SIG-M5 treated with dmso at 0.1 percent for 504 hours (cell line): Measurements from ENCODE around the gene RHOH.

ENCODE experiments used
- DNase-seq: peaks from one replicate; lab custom pipeline; 2025; ENCODE audit not compliant: unreplicated experiment; lab: John Stamatoyannopoulos, UW

Gene RHOH

DNA sequence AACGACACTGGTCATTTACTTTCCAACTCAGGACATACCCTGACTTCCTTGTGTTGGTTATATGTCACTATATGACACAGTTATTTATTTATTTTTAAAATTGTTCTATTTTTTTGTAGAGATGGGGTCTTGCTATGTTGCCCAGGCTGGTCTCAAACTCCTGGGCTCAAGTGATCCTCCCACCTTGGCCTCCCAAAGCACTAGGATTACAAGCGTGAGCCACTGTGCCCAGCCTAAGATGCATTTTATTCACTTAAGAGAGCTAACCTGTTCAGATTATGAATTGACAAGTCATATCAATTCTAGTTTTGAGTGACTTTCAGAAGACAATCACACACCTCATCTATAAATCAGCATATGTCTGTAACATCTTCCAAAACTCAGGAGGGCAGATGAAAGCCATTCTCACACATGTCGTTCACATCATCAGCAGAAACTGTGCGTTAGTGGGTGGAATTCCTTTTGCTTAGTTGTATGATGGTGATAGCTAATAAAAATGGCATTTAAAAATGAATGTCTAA is 9.4 kb upstream of the RHOH start:
- DNase-seq, result no peak

DNA sequence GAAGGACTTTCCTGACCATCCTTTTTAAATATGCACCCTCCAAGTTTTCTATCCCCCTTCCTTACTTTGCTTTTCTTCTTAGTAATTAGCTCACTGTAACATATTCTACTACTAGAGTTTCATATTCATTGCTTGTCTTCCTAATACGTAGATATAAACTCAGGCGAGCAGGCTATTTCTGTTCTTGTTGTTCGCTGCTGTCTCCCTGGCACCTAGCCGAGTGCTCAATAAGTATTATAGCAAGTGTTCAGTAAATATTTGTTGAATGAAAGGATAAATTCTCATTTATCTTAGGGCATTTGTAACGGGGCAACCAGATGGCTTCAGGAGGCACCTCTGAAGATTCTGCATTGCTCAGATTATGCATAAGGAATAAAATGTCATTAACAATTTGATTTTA is 6.8 kb upstream of the RHOH start:
- no peak for DNase-seq

DNA sequence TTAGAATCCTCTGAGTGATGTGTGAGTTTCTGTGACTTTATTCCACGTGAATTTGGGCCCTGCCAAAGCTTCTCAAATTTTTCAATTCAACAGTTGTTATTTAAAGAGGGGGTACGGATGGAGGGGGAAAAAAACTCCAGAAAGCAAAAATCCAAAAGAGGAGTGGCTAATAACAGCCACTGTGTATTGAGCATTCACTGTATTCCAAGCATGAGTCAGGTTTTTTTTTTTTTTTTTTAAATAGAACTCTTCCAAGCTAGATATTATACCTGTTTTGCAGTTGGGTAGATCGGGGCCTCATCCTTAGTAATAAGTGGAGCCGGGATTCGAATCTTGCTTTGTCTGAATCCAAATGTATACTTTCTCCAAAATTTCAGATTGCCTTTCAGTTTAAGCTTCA is 6.4 kb upstream of the RHOH start:
- DNase-seq, result no peak

DNA sequence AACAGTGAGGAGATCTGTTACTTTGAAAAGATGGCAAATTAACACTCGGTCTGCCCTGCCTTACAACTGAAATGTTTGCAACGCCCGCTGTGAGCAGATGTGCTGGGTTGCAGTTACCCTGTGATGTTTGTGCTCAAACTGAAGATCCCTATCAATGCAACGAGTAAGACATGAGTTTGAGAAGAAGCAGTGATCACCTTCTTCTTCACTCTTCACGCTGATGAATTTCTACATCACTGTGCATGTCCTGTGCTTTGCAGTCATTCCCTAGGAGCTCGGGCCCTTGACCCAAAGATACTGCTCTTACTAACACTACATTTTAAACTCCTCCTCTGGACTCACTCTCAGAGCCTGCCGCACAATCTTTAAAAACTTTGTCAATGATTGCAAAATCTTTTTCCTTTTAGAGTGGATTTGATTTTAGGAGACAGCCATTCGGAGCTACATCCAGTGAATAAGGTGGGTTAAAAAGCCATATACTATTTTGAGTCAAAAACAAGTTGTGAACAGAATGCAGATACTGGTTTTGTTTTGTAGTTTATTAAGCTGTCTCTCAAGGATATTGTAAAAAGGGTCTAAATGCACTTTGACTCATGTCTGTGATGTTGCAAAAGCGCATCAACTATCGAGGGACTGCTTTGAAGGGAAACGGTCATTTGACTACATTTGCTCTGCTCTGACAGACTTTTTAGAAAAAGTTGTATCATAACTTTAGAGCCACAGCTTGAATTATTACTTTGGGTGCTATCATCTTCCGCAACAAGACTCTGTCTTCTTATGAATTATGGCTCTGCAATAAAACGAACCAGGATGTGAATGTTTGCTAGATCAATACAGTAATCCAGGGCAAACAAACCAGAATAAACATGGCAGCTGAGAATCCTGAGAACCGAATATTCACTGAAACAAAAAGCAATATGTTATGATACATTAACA is 5.7 kb upstream of the RHOH start:
- no peak for DNase-seq

DNA sequence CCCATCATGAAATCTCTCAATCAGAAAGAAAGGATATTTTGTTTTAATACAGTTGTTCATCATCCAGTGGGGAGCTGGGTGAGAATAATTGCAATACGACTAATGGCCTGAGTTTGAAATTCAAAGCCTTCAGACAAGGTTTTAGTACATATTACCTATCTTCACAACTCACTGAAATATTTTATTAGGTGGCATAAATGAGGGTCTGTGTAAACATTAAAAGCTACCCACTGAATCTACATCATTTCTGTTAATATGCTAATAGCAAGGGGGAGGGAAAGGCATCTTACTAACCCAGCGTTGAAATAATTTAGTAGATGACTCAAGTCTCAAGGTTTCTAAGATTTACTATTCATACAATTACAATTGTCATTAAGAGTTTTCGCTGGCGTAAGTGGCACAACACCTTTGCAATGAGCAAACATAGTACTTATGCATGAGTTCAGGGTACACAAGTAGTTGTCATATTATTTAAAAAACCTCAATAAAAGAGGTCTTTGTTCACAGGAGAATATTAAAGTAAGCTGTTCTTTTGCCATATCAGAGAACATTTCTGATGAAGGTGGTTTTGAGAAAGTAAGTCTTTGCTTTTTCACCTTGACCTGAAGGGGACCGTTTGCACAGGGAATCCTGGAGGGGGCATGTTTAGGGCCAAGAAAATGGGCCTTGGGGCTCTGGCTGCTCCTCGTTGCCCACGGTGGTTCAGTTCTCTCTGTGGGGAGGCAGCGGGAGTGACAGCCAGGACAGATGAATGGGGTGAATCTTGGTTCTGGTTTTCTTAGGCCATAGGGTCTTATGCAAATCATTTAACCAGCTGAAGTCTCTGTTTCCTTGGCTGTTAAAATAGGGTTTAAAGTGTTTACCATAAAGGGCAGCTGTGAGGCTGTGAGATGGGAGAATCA is 4.5 kb upstream of the RHOH start:
- DNase-seq, result no peak

DNA sequence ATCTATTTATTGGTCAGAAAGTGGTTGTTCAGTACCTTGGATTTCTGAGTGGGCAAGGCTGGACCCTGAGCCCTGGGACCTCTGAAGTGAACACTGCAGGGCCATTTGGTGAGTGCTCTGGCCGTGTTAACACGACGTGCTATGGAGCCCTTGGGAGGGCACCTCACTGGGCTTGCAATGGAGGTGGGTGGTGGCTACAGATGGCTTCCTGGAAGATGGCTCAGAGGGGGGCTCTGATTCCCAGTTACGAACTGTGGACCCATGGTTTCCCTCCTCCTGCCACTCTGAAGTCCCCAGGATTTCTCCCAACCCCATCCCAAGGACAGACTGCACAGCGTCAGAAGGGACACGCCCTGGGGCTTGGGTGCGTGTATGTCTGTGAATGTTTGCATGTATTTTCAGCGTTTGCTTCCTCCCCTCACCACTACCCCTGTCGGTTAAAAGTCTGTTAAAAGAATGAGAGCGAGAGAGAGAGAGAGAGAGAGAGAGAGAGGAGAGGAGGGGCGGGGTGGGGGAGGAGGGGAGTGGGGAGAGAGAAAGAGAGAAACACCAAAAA is 3.7 kb upstream of the RHOH start:
- DNase-seq, result no peak

DNA sequence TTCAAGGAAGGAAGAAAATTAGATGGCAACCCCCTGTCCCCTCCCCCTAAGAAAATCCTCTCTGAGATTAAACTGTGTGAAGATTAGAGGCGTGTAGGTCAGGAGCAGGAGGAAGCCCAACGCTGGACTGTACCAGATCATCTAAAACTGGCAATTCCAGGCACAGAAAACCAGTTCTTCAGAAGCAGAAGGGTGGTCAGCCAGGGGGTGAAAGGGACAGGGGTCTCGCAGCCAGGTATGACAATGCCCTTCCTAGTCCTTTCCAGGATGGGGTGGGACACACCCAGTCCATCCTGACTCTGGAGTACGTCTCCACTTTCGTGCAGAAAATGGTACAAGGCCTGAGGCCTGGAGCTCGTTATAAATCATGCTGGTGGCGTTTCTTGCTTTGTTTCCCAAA is 3.3 kb upstream of the RHOH start:
- DNase-seq, result no peak

DNA sequence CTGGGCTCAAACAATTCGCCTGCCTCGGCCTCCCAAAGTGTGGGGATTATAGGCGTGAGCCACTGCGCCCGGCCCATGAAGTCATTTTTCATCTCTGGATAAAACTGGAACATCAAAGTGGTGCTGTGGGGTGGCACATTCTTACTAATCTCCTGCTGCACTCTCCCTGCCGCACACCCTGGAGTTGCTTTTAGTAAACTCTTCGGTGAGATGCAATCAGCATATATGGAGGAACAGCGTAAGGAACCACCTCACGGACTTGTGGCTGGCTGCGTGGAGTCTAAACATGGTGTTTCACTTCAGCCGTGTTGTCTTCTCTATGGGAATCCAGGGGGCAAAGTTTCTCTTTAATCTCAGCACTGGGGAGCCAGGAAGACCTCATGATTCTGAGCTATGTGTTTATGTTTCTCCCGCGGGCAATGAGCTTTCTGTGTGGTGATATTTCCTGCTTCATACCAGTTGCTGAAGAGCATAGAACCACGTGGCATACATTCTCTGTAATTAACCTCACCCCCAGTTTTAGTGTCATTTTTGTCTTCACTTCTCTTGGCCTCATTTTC is 2.1 kb upstream of the RHOH start:
- no peak for DNase-seq

DNA sequence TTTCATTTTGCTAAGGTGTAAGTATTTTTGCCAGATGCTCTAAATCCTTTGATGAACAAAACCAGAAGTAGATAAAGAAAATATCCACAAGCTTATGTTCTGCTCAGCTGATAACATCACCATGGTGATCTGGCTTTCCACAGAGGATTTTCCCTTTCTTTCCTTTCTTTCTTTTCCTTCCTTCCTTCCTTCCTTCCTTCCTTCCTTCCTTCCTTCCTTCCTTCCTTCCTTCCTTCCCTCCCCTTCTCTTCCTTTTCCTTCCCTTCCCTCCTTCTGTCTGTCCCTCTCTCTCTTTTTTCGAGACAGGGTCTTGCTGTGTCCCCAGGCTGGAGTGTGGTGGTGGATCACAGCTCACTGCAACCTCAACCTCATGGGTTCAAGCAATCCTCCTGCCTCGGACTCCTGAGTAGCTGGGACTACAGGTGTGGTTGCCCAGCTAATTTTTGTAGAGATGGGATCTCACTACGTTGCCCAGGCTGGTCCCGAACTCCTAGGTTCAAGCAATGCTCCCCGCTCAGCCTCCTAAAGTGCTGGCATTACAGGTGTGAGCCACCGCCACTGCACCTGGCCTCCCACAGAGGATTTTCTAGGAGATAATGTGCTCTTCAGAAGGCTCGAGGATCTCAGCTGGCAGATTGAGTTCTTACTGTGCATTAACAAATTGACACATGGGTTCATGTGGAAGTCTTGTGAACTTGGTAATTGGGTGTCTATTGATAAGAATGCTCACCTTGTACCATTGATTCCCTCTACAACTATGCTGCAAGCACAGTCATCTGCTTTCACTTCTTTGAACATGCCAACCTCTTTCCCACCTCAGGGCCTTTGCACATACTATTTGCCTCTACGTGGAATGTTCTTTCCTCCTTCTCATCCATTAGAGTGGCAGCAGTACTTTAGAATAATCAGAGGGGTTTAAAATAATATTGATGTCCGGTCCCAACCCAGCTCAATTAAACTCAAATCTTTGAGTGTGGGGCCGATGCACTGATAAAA is 1.4 kb upstream of the RHOH start:
- no peak for DNase-seq

DNA sequence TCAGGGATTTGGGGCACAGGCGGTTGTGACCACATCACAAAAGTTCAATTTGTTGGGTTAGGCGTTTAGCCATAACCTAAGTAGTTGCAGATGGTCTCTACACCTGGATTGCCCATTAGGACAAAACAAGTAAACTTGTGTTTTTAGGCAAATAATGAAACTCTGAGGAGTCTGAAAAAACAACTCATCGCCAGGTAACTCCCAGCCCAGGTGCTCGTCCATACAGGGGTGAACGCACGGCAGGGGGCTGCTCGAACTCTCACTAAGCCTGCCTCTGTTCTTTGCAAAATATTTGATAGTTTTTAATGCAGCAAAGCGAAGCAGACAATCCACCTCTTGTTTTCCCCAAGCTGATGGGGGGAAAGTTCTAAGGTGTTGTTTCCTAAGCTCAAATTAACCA is 559 bp upstream of the RHOH start:
- no peak for DNase-seq

DNA sequence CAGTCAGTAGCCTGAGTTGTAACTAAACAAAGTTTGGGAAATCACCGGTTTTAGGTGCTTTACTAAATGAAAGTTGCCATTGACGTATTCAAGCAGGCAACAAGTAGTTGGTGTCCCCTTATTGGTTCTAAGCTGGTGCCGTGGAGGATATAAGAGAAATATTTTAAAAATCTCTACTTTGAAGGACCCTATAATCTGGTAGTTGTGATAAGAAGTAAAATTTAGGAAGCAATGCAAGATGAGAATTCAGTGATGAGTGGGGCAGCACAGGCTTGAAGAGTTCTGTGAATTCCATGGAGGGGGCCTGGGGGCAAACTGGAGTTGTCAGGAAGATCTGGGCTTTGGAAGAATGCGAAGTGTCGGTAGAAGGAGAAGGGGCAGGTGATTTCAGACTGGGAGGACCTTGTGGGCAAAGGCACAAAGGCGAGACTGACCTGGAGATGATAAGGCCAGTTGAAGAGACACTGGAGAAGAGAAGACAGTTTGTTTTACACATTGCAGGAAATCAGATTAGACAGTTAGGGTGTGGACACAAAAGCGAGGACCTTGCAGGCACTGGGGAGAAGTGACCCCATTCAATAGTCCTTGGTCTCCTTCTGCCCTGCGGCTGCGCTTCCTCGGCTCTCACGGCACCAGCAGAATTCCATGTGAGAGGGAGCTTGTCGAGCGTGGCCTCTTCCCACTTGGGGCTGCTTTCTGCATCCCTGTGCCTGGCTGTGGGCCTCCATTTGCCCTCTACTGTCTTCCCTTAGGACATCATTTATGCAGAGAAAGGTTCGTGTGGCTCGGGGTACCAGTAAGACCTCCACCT is 1.3 kb downstream of the RHOH start:
- no peak for DNase-seq

DNA sequence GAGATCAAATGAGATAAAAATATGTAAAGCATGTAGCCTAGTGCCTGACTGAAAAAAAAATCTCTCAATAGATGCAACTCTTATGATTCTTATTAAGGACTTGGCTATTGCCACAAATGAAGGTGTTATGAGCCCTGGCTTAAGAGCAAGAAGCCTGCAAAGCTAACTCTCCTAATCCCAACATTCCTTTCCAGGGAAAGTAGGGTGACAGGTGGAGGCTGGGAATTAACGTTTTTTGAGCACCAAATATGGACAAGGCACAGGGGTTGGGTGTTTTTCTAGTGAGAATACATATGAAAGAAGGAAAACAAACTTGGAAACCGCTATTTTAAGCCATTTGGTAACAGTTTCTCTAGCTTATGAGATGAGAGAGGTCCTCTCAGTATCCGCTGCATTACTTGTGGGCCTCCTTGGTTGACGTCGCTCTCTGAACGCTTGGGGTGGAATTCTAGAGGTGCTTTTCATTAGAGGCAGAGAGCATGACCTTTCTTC is 2.4 kb downstream of the RHOH start:
- DNase-seq, result no peak

DNA sequence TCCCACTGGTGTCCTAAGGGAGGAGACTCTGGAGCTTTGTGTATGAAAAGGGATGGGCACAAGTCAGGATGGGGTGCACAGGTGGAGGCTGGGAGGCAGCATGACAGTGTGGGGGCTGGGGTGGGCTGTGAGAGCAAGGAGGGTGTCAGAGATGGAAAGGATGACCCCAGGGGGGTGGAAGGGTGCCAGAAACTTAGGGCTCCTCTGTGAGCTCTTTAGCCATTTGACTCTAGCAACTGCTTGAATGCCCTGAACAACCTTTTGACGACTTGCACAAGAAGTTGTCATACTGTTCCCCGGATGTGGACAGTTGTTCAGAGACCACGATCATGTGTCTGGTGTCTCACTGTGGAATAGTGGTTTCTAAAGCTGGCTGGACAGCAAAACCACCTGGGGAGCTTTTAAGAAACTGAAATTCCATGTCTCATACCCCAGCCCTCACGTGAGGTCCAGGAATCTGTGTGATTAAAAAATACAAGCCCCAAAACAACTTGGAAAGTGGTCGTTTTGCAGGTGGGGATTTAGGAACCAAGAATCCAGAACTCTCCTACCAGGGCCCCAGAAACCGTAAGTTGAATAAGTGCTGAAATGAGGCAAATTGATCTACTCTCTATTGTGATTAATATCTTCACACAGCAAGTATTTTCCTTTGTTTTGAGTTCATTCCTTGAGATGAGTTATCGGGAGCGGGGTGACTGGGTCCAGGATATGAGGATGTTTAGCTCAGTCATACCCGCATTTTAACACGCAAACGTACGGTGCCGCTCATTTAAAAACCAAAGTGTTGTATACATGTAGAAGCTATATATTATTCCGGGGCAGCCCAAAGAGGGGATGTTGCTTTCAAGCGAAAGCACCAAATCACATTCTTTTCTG is 3.4 kb downstream of the RHOH start:
- DNase-seq, result peak; percentile 85

DNA sequence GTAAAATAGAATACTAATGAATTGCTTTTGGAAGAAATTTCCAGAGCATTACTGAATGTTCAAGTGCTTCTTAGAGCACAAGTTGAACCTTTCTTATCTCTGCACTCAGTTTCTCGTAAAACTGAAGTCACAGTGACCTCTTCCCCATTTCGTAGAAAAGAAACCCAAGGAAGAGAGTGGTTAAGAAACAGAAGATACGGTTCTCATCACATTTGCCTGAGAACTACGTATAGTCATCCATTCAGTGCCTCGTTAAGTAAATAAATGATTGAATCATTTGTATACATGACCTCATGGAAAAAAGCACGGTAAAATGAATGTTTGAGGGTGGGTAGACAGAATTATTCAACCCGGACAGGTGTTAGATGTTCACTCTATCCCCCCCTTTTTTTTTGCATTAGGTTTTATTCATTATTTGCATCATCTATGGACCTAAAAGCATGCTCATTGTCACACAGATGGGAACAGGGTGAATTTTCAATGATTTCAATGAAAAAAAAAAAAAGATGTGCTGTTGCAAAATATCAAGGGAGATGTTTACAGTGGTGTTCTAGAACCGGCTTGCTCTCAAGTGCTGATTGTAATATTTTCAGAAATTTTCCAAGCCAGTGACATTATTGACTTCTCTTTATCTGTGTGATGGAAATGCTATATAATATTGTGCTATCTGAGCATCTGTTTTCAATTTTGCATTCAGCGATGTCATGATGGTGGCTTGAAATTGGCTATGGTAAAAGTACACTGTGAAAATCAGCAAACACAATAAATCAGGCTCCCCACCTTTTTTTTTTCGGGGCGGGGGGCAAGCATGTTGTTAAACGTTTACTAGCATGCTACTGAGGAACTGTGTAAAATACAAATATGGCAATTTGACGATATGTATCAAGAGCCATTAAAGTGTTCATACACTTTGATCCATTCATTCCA is 4.3 kb downstream of the RHOH start:
- peak; percentile 89 for DNase-seq

DNA sequence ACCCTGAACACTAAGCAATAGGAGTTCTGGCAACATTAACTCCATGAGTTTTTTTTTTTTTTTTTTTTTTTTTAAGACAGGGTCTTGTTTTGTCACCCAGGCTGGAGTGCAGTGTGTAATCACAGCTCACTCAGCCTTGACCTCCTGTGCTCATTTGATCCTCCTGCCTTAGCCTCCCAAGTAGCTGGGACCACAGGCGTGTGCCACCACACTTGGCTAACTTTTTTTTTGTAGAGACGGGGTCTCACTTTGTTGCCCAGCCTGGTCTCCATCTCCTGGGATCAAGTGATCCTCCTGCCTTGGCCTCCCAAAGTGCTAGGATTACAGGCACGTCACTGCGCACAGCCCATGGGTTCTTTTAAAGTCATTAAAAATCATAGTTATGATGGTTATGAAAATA is 5.1 kb downstream of the RHOH start:
- DNase-seq, result no peak

DNA sequence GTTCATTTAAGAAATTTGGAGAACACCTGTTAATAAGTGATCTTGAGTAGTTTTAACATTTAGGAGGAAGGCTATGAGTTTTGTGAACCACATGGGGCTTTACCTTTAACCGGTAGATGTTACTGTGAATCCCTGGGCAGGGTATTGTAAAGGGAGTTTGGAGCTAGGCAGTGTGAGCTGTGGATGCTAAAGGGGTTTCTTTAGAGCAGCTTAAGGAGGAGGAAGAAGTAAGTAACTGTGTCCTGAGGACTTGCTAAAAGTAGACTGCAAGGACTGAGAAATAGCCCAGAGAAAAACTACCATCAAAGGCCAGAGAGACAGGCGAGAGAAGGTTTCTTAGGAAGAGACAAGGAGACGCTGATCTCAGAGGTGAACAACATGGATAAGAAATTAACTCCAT is 5.6 kb downstream of the RHOH start:
- DNase-seq, result no peak
